Adrenal gland (tissue), 12 donors: ENCODE measurements around the gene FNDC3B. TPM values are rescaled to one million over a fixed set of nuclear protein-coding genes. Genes with fewer than 3 reads are reported as not detected.

ENCODE experiments used
- DNase-seq, 7 donors: peaks; one replicate each; pipeline ENCODE4 v3.0.0-alpha.2; 2019 to 2020
- H3K27ac ChIP-seq, 5 donors: fragments of 200-600 bp; sonication (generic) in 4 of 5; 1 replicate in 3 of 5; 2 replicates in 2 of 5; pipeline versions ENCODE4 v1.5.1 to v1.8.0; 2016 to 2020; ENCODE audit warnings: mild to moderate bottlenecking in 1 of 5
- H3K27me3 ChIP-seq: fragments of 200-600 bp; 2 replicates; pipeline ENCODE4 v1.8.0; 2021
- H3K36me3 ChIP-seq, 2 donors: fragments of 200-600 bp; replicated peaks in 1 of 2; 1 replicate in 1 of 2; 2 replicates in 1 of 2; pipeline versions ENCODE4 v1.5.1 to v1.8.0; 2018 to 2022
- H3K4me1 ChIP-seq, 2 donors: fragments of 200-600 bp; replicated peaks in 1 of 2; 1 replicate in 1 of 2; 2 replicates in 1 of 2; pipeline versions ENCODE4 v1.5.1 to v1.8.0; 2018 to 2021
- H3K4me3 ChIP-seq, 4 donors: fragments of 200-600 bp; sonication (generic) in 3 of 4; one replicate each; pipeline ENCODE4 v1.5.1; 2016 to 2018
- H3K9me3 ChIP-seq, 3 donors: fragments of 200-600 bp; sonication (generic) in 1 of 3; replicated peaks in 1 of 3; 1 replicate in 2 of 3; 2 replicates in 1 of 3; pipeline versions ENCODE4 v1.5.1 to v1.8.0; 2016 to 2021
- CTCF ChIP-seq, 6 experiments: fragments of 450-650 bp in 4 of 6; fragments of 200-600 bp in 2 of 6; sonication (generic) in 1 of 6; IDR thresholded peaks; 1 replicate in 5 of 6; 2 replicates in 1 of 6; pipeline versions ENCODE4 v1.5.1 to v1.8.0; 2016 to 2021; ENCODE audit warnings: antibody characterized with exemption in 6 of 6, mild to moderate bottlenecking in 2 of 6, moderate library complexity in 1 of 6
- POLR2A ChIP-seq, 2 donors: fragments of 450-650 bp; IDR thresholded peaks; one replicate each; pipeline ENCODE4 v1.6.1; 2017; ENCODE audit warnings: antibody characterized with exemption in 2 of 2, mild to moderate bottlenecking in 2 of 2, moderate library complexity in 1 of 2
- WGBS, 4 donors: extraction: QIAGEN DNeasy Blood & Tissue Kit in 2 of 4; methylation state at CpG; one replicate each; pipeline versions ENCODE4 v1.1.5 to v1.1.7; 2013 to 2017; 5-methylcytosine and 5-hydroxymethylcytosine counted together
- intact Hi-C, 2 donors: fragments of 100-400 bp; cut with DNase I; formaldehyde crosslinking; loops; one replicate each; pipeline versions ENCODE4 v1.14.1 to v1.15.0; 2022 to 2023
- polyA plus RNA-seq, 3 donors: library from polyadenylated mRNA; stranded (reverse); fragments of 200-250 nt in 2 of 3; fragments of 350-450 nt in 1 of 3; fragmentation: Illumina TruSeq in 1 of 3; extraction: RNeasy Lipid Tissue Mini Kit (QIAGEN cat#74804) in 1 of 3; gene quantifications; one replicate each; pipeline ENCODE4 v1.2.3, GENCODE V29; 2013 to 2014
- total RNA-seq, 9 donors: library from RNA; depleted of rRNA in 4 of 9; stranded (reverse); fragments of >200 nt in 4 of 9; fragments of 120-200 nt in 1 of 9; fragmentation: NEBNext Ultra II Directional in 1 of 9; extraction: Animal tissue kit (Norgen Biotek cat#: 25700) in 1 of 9; gene quantifications; one replicate each; pipeline versions ENCODE4 v1.1.0 to v1.2.4, GENCODE V29; 2013 to 2023
- donor health status: healthy with polysubstance abuse.
- donor health status: Bipolar disorder and iron deficiency.
- donor health status: DM: yes; HTN: yes; CAD: no.
- donor health status: DM: no; HTN: no; CAD: no.
- donor health status: DM: no; HTN: no; CAD: no.
- donor health status: DM: yes; HTN: yes; CAD: no.

FNDC3B gene
- total and polyA plus RNA-seq, 12 donors: 9.9 to 228 (median 105) TPM

- no peak for TF ChIP-seq POLR2A (IDR thresholded peaks at IDR 0.05)
- no peak for TF ChIP-seq CTCF (IDR thresholded peaks at IDR 0.05)
- intact Hi-C loops: no loop called here
- H3K27me3 ChIP-seq: no peaks in the 10 kb centered on the region
- H3K4me1 ChIP-seq: peaks cover 12 to 46% of the 10 kb centered on the region in 2 donors
- WGBS, 4 donors: 90 to 100% (median 99%) methylated on average over 2 of the region's 2 CpGs
- peaks cover 0 to 39% of the 10 kb centered on the region in 2 donors for H3K36me3 ChIP-seq
- H3K27ac ChIP-seq: peak overlapping the region in 1 of 5 donors; percentile 15
- no peak overlapping the region for H3K4me3 ChIP-seq
- DNase-seq: no peak
- no peaks in the 10 kb centered on the region for H3K9me3 ChIP-seq
Measured at GRCh38 chr3:172305552-172305951, 266.2 kb downstream of the FNDC3B start.

GRCh38 chr3:172305974-172306373 lies 266.6 kb downstream of the FNDC3B start:
- TF ChIP-seq CTCF (IDR thresholded peaks at IDR 0.05) (no peak), POLR2A (IDR thresholded peaks at IDR 0.05) (no peak)
- peaks cover 12 to 46% of the 10 kb centered on the region in 2 donors for H3K4me1 ChIP-seq
- no peaks in the 10 kb centered on the region for H3K9me3 ChIP-seq
- no peak for DNase-seq
- H3K27ac ChIP-seq: no peak overlapping the region
- intact Hi-C loops: no loop called here
- no peak overlapping the region for H3K4me3 ChIP-seq
- peaks cover 0 to 43% of the 10 kb centered on the region in 2 donors for H3K36me3 ChIP-seq
- no peaks in the 10 kb centered on the region for H3K27me3 ChIP-seq
- WGBS, 4 donors: 88 to 98% (median 92%) methylated on average over 2 of the region's 2 CpGs

- DNase-seq: no peak
- H3K4me3 ChIP-seq: no peak overlapping the region
- peak overlapping the region in 2 of 5 donors; percentile 13 to 52 for H3K27ac ChIP-seq
- no peaks in the 10 kb centered on the region for H3K27me3 ChIP-seq
- peaks cover 12 to 41% of the 10 kb centered on the region in 2 donors for H3K4me1 ChIP-seq
- no peaks in the 10 kb centered on the region for H3K9me3 ChIP-seq
- WGBS, 4 donors: 56 to 72% (median 59%) methylated on average over 5 of the region's 5 CpGs
- intact Hi-C loops: no loop called here
- peaks cover 0 to 48% of the 10 kb centered on the region in 2 donors for H3K36me3 ChIP-seq
- TF ChIP-seq POLR2A (IDR thresholded peaks at IDR 0.05): no peak
- no peak for TF ChIP-seq CTCF (IDR thresholded peaks at IDR 0.05)
Measured at GRCh38 chr3:172307141-172307560, 267.8 kb downstream of the FNDC3B start.

GRCh38 chr3:172309059-172309458 lies 269.7 kb downstream of the FNDC3B start:
- intact Hi-C loops: no loop called here
- TF ChIP-seq CTCF (IDR thresholded peaks at IDR 0.05) (no peak), POLR2A (IDR thresholded peaks at IDR 0.05) (no peak)
- no peaks in the 10 kb centered on the region for H3K27me3 ChIP-seq
- peak overlapping the region in 4 of 5 donors; percentile 10 to 58 (median 12) for H3K27ac ChIP-seq
- peaks cover 6 to 34% of the 10 kb centered on the region in 2 donors for H3K4me1 ChIP-seq
- WGBS, 4 donors: 40 to 53% (median 46%) methylated on average over 3 of the region's 3 CpGs
- peaks cover 0 to 62% of the 10 kb centered on the region in 2 donors for H3K36me3 ChIP-seq
- no peak overlapping the region for H3K4me3 ChIP-seq
- DNase-seq: peak in 2 of 7 donors; percentile 42 to 55
- no peaks in the 10 kb centered on the region for H3K9me3 ChIP-seq
